Raji (cell line): ENCODE data around the gene PXYLP1.

ENCODE experiments used
- POLR2A ChIP-seq: IDR thresholded peaks from 2 replicates; pipeline ENCODE4 v1.6.1; 2011; ENCODE audit warnings: low read depth, low read length, control low read depth; ENCODE audit not compliant: insufficient read depth

Gene PXYLP1

GRCh38 chr3:141271279-141272030 is 39.8 kb downstream of the PXYLP1 start:
- TF ChIP-seq POLR2A: no peak

DNA sequence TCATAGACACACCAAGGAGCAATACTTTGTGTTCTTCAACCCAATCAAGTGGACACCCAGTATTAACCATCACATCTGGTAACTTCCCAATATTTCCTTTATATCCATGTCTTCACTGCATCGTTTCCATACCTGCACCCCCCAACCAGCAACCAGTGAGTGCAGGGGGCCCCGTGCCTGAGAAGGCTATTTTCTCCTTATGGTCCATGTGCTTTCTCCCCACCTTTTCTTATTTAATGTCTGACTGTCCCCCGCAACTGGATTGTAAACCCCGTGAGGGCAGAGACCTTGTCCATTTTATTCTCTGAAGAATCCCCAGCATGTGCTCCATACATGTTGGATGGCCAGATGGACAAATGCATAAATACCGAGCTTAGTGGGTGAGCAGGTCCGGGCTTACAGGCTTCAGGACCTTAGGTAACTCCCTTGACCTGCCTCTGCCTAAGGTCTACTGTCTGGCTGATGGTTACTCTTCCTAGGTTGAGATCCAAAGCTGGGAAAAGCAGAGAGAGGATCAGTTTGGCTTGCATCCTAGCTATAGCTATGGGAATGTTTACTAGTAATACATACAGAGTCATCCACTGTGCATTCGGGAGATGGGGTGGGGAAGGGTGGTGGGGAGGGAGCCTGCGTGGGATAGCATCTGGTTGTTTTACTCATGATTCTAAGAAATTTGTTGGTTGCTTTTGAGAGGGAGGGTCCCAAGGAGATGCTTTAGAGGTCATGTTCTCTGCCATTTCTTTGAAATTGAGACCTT is 41.5 kb downstream of the PXYLP1 start:
- TF ChIP-seq POLR2A: no peak

DNA sequence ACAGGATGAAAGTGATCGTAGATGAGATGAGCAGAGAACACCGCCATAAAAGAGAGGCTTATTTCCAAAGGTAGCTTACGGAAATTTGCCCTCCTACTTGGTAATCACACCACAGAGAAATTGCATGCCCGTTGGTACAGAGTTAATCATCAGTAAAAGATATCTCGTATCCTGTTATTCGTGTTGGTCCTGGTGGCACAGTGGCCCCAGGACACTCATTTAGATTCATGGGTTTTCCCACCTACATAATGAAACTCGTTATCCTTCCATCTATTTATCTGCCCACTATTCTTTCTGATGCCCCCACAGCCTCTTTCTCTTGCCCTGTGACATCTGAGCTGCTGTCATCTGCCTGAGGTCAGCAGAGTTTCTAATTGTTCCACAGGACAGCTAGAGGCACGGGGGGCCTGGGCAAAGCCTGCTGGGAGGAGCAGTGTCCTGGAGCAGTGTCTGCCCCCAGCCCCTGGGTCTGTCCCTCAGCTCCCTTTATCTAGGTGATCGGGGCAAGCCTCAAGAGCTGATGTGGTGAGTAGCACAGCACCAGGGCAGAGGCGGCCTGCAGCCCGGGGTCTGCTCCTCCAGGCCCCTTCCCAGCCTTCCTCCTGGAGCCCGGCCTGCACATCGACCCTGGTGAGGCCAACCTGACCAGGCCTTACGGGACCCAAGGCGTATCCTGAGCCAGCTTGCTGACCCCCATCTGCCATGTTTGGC is 42.2 kb downstream of the PXYLP1 start:
- no peak for TF ChIP-seq POLR2A

- no peak for TF ChIP-seq POLR2A
Measured at GRCh38 chr3:141274411-141275031, 42.9 kb downstream of the PXYLP1 start.

DNA sequence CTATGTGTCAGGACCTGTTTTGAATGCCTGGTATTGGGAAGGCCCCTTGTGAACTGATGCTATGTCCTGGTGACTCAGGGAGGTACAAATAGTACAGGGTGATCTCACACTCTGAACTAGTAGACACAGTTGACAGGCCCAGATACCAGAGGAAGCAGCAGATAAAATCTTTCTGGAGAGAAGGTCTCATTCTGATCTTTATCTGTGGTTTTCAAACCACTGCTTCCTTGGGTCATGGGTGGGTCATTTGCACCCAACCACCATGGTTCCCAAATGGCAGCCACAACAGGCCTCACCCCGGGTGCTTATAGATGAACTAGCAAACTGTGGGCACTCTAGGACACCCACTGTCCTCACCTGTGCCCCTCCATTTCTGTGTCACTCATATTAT is 43.4 kb downstream of the PXYLP1 start:
- TF ChIP-seq POLR2A: no peak

GRCh38 chr3:141275511-141275910 is 43.9 kb downstream of the PXYLP1 start:
- no peak for TF ChIP-seq POLR2A

- TF ChIP-seq POLR2A: no peak
Measured at GRCh38 chr3:141275973-141276372, 44.3 kb downstream of the PXYLP1 start.

DNA sequence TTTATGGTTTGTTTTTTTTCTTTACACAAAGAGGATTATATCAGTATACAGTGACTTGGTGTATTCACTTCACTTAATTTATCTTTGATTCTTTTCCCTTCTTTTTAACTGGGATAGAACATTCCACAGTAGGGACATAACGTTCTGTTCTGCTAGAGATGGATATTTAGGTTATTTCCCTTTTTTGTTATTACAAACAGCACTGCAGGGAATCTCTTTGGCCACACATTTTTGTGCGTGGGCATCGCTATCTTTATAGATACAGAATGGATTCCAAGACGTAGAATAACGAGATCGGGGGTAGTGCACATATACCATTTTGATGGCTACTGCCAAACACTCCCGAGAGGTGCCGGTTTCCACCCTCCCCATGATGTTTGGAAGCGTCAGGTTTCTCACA is 44.8 kb downstream of the PXYLP1 start:
- TF ChIP-seq POLR2A: no peak

DNA sequence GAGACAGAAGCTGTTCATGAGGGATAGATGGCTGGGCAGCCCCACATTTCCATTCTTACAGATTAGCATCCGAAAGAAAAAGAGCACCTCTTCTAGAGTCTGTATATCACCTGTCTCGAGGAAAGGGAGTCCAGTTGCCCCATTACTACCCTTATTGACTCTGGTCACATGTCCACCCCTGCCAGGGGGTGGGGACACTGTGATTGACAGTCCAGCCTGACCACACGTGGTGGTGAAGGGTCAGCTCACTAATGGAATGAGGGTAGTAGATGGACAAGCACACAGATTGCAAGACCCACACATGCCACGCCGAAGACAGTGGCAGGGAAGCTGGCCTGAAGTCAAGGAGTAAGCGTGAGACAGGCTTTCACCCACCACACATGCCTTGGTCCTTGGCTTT is 45.8 kb downstream of the PXYLP1 start:
- no peak for TF ChIP-seq POLR2A

GRCh38 chr3:141278196-141279076 is 46.8 kb downstream of the PXYLP1 start:
- TF ChIP-seq POLR2A: no peak

DNA sequence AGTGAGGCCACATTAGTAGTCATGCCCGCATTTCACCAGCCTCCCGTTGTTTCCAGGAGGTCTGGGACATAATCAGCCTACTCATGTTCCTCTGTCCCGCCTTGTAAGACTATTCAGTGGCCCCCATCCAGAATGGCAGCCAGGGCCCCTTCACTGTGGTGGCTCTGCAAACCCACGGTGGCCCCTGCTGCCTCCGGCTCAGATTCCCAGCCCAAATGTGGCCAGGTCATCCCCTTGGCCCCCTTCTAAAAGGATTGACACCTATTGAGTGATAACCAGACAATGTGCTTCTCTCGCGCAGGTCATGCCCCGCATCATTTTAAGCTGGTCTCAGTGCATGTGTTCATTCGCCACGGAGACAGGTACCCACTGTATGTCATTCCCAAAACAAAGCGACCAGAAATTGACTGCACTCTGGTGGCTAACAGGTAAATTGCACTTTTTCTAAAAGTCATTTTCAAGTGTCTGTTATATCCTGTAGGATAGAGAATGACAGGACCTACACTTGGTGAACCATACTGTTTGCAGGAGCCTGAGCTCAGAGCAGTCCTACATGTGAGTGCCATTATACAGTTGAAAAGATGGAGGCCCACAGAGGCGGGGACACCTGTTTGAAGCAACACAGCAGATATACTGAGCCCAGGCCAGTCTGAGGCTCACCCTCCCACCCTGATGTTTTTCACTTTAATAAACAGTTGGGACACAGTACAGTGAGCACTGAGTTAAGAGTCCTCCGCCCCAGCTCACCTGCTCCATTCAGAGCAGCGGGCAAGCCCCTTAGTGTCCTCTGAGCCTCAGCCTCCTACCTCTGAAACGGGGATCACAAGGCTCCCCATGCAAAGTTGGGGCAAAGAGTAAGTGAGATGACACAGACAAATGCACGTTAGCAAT is 47.7 kb downstream of the PXYLP1 start:
- TF ChIP-seq POLR2A: no peak

GRCh38 chr3:141280086-141280485 is 48.5 kb downstream of the PXYLP1 start:
- TF ChIP-seq POLR2A: no peak

- no peak for TF ChIP-seq POLR2A
Measured at GRCh38 chr3:141280690-141281089, 49.1 kb downstream of the PXYLP1 start.
